ENCODE results near the gene BDH1.
"Not testable (repeated sequence)": the region's sequence is repeated elsewhere in the genome, so short reads cannot be mapped to it uniquely, and the experiment has no call there.

Gene BDH1

DNA sequence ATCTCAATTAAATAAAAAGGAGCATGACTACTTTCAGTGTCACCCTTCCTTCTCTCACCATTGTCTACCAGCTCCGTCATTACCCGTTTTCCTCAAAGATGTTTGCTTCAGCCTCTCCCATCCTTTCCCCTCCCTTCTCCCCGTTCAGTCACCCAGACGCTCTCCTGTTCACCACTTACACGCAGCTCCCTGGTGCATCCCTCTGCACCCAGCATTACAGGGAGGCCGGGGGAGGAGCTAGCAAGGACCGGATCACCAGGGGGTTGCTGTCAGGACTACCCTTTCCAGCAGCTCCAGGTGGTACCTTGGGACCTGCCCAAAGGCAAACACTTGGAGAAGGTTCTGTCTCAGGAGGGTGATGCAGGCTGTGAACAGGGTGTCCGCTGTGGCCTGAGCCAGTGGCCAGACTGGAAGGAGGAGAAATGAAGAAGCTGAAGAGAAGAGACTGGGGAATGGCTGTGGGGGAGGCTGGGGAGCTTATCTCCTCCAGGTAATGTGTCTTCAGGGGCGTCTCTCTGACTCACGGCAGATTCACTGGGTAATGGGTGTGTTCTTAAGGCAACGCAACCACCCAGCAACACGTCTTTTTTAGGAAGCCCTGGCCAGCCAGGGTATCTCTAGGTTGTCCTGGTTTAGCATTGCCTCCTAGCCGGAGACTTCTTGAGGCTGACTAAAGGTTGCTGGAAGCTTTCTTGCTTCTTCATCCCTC is 21.8 kb upstream of the BDH1 start:
- no peak for DNase-seq

DNA sequence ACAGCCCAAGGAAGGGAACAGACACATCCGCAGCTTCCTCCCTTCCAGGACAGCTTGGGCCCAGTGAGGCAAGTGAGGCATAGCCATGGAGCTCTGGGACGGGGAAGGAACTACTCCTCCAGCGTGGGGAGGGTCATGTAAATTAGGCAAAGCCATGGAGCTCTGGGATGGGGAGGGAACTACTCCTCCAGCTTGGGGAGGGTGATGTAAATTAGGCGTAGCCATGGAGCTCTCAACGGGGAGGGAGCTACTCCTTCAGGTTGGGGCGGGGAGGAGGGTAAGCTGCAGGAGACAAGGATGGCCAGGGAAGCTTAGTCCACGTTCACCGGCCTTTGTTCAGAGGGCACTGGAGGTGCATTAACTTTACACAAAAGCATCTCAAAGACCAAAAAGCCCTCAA is 21.1 kb upstream of the BDH1 start:
- no peak for DNase-seq

DNA sequence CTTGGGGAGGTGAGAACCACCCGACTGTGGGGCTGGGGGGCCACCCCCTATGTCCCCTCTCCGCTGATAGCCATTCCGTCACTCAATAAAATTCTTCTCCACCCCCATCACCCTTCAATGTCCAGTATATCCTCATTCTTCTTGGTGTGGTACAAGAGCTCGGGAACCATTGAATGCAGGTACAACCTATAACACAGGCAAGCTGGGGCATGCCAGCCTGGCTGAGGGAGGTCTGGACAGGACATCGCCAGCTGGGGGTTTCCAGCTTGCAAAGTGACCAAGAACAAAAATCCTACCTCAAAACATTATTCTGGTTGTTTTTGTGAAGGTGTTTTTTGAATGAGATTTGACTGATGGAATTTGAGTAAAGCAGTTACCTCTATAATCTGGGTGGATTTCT is 19.6 kb upstream of the BDH1 start:
- no peak for DNase-seq

DNA sequence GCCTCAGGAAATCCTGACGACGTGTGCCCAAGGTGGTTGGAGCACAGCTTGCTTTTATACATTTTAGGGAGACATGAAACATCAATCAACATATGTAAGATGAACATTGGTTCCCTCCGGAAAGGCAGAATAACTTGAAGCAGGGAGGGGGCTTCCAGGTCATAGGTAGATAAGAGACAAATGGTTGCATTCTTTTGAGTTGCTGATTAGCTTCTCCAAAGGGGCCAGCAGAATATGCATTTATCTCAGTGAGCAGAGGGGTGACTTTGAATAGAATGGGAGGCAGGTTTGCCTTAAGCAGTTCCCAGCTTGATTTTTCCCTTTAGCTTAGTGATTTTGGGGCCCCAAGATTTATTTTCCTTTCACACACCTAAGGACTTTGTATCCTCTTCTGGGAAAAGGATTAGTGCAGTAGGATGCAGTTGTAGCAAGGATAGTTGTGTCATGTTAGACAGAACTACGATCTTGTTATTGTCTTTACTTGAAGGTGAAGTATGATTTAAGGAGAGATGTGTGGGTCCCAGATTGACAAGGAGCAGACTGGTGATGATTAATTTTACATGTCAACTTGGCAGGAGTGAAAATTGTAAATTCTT is 18.7 kb upstream of the BDH1 start:
- DNase-seq: not testable (repeated sequence)

DNA sequence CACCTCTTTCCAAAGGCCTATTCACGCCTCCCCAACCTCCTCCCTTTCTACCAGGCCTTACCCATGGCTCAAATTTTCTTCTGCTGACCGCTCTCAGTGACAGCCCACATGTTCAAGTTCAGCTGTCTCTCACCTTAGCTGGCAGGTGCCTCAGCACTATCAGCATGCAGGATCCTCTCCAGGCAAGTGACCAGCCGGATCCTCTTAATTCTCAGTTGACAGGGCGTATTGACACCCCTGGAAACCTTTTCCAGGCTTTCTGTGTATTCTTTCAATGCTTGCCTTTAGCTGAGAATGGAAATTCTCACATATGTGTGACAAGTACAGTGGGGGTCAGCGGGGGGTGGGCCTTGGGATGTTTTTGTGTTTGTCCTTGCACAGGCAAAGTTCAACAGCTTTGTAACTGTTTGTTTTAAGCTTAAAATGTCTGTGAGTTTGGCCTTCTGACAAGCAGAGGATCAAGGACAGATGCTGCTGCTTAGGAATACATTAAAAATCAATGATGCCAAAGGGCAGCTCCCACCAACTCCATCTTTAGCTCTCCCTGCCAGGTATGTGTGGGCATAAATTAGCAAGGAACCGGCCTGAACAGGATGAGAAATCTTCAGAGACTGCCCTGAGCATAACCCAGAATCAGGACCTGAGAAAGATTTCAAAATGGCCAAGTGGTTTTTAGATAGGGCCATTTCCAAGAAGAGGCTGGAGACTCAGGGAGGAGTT is 17.4 kb upstream of the BDH1 start:
- DNase-seq: no peak

DNA sequence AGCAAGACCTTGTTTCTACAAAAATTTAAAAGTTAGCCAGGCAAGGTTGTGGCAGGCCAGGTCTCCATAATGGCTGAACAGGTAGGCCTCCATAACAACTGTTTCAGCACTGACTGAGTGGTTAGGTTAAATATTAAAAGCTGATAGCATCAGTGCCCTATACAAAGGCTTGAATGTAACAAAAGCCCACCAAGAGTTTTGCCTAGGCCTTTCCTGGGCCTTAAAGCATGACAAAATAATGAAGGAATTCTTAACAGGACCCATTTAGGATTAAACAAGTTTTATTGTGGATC is 16.1 kb upstream of the BDH1 start:
- DNase-seq: not testable (repeated sequence)

DNA sequence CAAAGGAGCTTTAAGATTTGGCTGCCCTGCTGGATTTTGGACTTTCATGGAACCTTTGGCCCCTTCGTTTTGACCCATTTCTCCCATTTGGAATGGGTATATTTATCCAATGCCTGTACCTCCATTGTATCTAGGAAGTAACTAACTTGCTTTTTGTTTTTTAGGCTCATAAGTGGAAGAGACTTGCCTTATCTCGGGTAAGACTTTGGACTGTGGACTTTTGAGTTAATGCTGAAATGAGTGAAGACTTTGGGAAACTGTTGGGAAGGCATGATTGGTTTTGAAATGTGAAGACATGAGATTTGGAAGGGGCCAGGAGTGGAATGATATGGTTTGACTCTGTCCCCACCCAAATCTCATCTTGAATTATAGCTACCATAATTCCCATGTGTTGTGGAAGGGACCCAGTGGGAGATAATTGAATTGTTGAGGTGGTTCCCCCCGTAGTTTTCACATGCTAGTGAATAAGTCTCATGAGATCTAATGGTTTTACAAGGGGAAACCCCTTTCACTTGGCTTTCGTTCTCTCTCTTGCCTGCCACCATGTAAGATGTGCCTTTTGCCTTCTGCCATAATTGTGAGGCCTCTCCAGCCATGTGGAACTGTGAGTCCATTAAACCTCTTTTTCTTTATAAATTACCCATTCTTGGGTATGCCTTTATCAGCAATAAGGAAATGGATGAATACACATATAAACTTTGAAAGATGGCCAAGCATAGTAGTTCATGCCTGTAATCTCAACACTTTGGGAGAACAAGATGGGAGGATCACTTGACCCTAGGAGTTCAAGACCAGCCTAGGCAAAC is 15.5 kb upstream of the BDH1 start:
- DNase-seq: not testable (repeated sequence)

DNA sequence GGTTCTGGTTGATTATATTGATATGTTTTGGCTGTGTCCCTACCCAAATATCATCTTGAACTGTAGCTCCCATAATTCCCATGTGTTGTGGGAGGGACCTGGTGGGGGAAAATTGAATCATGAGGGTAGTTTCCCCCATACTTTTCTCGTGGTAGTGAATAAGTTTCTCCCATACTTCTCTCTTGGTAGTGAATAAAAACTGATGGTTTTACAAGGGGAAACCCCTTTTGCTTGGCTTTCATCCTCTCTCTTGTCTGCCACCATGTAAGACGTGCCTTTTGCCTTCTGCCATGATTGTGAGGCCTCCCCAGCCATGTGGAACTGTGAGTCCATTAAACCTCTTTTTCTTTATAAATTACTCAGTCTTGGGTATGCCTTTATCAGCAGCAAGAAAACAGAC is 13.7 kb upstream of the BDH1 start:
- DNase-seq: not testable (repeated sequence)

DNA sequence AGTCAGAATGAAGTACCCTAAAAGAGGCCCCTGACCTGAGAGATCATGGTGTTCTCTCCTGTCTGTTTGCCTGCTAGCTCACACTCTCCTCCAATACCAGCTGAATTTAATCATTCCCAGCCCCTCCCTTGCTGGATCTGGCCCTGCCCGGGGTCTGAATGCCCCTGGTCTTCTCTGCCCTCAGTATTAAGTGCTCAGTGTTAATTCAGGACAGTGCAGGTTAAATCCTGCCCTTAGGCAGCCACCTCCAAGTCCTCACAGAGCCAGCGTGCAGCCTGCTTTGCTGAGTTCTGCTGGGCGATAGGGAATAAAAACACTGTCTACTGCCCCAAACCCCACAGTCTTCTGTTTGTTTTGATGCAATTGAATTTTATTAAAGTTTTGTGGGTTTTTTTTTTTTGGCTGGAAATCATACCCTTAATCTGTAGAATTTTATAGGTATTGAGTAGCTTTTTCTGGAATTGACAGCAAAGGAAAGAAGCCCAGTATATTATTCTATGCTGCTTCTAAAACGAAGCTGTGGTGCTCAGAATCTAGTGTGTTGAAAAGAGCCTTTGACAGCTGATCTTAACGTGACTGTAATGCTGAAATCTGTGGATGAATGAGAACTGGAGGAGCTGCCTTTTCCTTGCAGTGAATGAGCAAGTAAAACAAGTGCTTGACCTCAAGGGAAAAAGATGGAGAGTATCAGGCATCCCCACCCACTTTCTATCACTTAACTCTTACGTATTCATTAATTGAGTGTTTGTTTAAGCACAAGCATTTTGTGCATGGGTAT is 12.3 kb upstream of the BDH1 start:
- no peak for DNase-seq

DNA sequence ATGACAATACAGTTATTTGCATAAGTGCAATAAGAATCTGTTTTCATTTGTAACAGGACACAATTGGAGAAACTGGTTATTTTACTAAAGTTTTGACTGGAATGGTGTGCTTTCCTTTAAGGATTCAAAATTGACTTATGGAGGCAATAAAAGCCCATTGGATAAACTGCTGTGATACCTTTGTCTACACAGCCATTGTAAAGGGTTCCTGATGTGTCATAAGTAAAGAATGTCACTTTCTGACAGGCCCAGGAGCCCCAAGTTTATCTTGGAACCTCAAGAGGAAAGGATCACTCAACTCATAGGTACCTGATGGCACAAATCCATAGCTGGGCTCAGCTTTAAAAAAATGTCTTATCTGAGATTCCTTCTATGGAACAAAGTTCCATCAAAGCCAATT is 10.4 kb upstream of the BDH1 start:
- DNase-seq: not testable (repeated sequence)

DNA sequence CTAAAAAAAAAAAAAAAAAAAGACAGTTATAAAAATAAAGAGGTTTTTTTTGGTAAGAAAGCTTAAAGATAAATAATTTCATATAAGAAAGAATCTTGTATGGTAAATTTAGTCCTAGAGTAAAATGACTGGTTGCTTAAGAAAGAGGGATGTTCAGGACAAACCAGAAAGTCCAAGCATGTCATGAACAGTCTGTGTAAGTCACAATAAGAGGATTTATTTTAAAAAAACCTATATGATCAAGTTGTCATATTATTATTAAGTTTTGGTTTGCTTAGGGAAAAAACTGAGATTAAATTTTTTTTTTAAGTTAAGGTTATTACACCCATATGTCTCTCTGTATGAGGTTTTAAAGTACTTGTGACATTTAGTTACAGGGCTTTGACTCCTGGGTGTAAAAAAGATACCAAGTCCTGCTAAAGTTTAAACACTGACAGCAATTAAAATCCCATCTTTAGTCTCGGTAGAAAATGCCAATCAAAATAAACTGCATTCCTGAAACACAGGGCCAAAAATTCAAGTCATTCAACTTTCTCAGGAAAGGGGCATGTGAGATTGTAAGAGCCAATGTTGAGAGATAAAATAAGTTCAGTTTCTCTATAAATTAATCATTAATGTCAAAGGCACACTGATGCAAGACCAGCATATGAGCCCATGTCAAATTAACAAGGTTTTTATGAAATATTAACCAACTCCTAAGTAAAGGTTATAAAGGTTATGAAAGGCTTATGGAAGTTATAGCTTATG is 8.5 kb upstream of the BDH1 start:
- DNase-seq: no peak

DNA sequence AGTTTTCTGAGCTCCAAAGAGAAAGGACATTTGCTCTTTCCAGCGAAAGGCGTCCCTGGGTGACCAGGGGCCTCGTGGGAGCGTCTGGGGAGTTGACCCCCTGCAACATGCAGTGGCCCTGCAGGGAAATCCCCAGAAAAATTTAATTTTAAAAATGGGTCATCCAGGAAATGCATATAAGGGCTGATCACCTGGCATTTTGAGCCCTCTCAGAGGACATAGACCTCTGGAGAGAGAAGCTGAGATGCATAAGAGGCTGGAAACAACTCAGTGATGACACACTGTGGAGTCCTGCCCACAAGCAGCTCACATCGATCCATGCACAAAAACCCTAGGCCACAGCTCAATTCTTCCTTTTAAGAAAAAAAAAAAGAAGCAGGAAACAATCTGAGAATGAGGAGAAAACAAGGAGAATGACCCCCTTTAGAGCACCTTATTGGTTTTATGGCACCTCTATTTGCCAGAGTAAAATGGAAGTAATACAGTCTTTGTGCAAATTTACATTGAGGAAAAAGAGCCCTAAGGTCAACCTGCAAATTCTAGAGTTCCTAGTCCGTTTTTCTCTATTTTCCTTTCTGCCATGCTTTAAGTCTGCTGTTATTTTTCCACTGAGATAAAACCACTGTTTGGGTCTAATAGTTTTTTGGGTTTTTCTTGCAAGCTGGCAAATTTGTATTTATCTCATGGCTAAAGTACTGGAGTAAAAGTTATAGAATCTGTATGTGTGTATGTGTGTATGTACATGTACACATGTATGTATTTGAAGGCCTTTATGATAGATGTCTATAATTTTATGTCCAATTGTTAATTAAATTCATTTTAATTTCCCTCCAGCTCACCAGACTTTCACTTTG is 6.9 kb upstream of the BDH1 start:
- DNase-seq: no peak

DNA sequence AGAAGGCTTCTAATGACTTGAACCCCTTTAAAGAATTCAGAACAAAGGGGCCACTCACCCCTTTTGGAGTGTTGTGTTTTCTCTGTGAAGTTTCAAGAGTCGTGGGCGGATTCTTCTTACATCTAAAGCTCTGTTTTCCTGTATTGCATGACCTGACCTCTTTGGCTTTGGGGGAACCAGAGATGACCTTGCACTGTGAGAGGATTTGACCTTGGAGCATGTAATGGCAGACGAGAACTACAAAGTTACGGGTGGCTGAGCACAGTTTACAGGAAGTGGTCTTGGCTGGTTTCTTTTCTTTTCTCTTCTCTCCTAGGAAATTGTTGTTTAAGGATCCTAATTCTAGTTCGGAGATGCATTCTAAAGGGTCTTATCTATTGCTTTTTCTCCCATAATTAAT is 6.2 kb upstream of the BDH1 start:
- DNase-seq: no peak

DNA sequence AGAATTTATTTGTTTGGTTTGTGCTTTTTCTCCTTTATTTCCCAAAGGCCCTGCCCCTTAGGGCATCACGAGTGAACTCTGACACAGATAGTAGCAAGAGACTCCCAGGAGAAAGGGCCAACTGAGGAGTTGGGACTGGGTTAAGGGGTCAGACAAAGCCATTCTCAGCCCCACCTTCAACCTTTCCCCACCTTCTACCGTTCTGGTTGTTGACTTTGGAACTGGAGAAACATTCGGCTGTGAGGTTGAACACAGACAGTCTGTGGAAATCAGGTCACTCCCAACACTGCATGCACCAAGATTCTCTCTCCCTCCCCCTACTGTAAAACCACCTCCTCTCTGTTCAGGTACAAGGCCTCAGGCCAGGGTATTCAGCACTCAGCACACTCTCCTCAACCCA is 3.9 kb upstream of the BDH1 start:
- no peak for DNase-seq

DNA sequence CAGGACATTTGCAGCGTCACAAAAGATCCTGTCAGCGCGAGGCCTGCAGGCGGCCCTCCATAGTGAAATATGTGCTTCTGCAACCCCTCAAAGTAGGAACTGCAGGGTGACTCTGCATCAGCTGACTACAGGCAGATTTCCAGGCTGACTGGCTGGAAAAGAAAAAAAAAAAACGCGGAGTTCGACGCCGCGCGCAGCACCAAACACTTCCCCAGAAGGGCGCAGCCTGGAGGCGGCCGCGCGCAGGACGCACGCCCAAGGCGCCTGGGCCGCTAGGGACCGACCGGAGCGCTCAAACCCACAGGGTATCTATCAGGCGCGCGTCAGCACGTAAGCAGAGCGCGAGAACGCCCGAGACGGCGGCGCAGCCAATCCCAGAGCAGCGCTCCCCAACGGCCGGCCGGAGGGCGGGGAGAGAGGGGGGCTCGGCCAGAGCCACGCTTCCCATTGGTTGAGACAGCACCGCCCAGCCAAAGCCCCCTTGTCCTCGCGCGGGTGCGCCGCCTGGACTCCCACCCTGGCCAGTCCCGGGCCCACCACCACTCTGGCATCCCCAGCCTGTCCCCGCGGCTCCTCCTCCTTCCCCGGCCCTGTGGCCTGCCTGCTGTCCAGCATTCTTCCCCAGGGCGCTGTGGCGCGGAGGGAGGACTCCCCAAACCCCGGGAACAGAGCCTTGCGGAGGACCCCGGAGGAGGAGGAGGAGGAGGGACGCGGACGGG is 1.0 kb downstream of the BDH1 start:
- peak; percentile 91 for DNase-seq

DNA sequence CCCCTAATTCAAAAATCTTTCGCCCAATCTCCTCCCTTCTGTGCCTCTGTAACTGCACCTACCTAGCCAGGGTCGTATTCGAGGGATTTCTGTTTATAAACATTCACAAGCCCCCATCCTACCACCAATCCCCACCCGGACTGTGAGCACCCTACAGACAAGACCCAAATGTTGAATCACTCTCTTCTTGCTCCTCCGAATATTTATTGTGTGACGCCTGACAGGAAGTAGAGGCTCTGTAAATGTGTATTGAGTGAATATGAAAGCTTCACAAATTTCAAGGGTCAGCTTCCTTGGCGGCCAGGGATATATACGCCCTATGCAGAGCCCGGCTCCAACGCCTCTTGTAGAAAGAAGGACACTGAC is 1.6 kb downstream of the BDH1 start:
- no peak for DNase-seq

DNA sequence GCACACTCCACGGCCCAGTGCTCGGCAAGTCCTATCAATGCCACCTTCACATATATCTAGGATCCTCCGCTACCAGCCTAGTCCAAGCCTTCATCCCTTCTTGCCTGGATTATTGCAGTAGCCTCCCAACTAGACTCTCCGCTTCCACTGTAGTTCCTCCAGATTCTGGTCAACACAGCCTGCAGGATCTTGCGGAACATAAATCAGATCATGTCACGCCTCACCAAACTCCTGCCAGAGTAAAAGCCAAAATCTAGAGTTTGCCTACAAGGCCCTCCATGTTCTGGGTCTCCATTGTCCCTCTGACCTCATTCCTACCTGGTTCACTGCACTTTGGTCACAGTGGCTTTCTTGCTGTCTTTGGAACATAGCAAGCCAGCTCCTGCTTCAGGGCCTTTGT is 3.6 kb downstream of the BDH1 start:
- no peak for DNase-seq

DNA sequence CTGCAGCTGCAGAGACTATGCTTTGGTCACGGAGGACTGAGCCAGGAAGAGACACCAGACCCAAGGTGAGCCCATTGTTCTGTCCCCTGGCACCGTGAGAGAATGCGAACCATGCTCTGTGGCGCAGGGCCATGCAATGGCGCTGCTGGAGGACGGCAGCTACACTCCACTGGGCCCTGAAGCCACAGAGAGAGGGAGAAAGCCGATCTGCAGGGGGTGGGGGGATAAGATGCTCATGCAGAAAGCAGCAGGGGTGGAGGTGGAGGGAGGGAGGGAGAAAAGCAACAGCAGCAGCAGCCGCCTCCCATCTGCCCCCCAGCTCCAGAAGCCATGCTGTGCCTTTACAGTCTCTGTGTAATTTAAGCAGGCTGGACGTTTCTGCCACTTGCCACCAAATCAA is 5.3 kb downstream of the BDH1 start:
- no peak for DNase-seq

DNA sequence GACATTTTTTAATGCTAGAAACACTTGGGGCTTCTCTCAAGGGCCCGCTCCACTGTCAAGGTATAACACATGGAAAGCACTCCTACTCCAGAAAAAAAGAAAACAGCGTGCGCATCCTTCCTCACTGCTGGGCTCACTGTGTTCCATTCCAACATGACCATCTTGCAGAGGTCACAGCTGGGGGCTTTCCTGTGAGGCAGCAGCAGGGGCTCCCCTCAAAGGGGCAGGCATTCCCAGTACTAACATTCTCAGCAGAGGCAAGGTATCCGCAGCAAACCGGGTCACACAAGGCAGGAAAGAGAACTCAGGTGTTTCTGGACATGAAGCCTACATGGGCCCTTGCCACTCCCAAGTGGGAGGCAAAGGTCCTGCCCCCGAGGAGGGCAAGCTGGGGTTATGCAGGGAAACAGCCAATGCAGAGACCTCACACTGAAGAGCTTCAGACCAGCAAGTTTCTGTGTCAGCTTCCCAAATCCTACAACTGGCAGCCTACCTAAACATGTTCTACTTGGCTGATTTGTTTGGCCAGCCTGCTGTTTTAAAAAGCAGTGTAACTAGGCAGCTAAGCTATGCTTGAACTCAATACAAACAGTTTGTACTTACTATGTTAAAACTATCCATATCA is 6.4 kb downstream of the BDH1 start:
- DNase-seq: no peak

Measured in NCI-H1436 treated with DMSO at 0.1 percent for 48 hours (cell line).